ENCODE results near the gene HOXB5.
A peak's percentile ranks its signal among the peaks of the same experiment; 100 is the strongest.

HOXB5 gene

DNA sequence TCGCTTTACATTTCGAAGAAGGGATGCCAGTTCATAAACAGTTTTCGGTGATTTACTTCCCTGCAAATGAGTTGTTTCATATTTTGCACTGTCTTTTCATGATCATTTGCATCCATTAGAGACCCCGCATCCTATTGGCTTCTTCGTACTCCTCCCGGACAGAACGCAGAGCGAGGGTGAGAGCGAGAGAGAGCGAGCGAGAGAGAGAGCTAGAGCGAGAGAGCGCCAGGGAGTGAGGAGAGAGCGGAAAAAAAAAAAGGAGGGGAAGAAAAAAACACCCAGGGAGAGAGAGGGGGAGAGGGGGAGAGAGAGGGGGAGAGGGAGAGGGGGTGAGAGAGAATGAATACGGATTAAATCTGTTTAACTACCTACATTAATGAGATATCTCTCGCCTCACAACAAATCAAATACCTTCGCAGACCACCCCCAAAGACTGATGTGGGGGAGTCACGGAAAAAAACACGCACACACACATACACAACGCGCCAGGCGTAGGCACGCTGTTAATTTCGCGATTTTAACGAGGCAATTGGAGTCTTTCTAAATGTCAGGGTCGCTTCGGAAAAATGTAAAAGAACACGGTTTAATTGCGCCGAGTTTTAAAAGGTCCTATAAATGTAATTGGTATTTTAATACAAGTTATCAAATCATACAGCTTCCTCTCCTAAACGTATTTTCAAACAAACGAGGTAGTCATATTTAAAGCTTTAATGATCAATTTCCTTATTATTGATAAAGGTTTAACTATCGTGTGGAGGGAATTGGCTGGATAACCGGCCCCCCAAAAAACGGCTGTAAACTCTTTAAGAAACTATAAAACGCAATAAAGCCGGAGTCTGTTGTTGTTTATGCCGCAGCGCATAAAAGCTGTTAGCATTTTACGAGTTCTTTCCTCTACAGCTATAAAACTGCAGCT is 21.7 kb upstream of the HOXB5 start, which contains the start of gene HOXB8:
TSS of gene HOXB8 (minus strand) at position 246 of the 916 bp plus-strand sequence. CDS start 588 bp downstream, outside the sequence.
- DNase-seq = no peak

- no peak for DNase-seq
Observed at GRCh38 chr17:48613862-48614694, 20.5 kb upstream of the HOXB5 start.

DNA sequence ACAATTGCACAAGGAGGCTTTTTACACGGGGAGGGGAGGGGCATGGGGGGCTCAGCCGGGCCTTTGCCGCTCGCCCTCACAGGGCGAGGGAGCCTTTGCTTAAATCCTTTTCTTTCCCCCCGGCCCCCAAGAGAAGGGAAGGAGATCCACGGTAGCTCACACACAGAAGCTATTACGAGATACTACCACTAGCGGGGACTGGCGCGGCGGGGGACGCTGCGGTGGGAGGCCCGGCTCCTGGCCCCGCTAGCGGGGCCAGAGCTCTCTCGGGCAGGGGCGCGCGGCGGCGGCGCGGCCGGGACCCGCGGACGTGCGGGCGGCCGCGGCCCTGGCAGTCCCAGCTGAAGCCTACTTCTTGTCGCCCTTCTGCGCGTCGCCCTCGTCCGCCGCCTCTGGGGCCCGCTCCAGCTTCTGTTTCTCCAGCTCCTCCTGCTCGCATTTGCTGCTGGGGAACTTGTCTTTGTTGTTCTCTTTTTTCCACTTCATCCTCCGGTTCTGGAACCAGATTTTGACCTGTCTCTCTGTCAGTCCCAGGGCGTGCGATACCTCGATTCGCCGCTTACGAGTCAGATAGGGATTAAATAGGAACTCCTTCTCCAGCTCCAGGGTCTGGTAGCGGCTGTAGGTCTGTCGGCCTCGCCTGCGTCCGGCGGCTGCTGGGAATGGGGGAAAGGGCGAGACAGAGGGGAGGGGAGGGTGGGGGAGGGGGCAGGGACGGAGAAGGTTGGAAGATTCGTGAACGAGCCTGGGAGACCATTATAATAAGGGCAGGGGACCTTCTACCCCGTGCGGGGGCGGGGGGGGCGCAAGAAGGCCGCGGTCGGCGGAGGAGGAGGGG is 19.5 kb upstream of the HOXB5 start:
- no peak for DNase-seq

- no peak for DNase-seq
Observed at GRCh38 chr17:48612456-48612853, 18.9 kb upstream of the HOXB5 start.

- no peak for DNase-seq
Observed at GRCh38 chr17:48611681-48612455, 18.3 kb upstream of the HOXB5 start.

DNA sequence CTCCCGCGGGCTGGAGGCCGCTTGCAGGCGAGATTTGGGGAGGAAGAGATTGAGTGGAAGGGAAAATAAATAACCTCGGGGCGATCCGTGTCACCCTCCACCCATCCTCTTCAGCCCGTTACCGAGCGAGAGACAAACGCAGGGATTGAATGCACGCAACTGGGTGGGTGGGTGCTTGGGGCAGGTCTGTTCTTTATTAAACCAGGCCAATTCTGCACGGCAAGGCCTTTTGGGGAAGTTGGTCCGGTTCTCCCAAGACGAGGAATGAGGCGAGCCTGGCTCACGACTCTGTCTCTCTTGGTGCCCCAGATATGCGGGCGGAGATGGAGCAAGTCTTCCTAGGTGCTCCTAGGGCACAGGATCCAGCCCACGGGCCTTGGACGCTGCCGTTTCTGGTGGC is 17.6 kb upstream of the HOXB5 start:
- no peak for DNase-seq

- peak; percentile 58 for DNase-seq
Observed at GRCh38 chr17:48610282-48611211, 17.0 kb upstream of the HOXB5 start, which contains the start of gene HOXB7. Gene HOXB7 (minus strand): TSS chr17:48611017. CDS start chr17:48610918, 99 bp downstream.

DNA sequence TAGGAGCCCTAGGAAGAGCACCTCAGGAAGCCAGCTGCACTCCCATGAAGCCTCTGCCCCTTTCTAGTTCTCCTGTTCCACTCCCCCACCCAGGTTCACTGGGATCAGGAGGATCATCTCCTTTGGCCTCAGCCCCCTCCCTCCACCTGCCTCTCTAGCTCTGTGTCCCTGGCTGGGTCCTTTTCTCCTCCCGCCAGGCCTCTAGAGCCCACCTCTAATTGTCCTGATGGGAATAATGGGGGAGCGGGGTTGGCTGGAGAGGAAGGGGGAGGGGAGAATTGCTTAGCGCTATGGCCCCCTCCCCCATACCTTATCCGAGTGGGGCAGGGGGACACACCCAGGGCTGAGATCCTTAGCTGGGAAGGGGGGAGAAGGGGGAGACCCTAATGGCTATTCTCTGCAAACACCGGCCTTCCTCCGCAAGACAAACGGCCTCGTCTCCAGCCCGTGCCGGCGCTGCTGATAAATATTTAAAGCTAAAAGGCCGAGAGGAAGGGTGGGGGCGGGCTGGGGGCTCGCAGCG is 16.2 kb upstream of the HOXB5 start:
- no peak for DNase-seq

GRCh38 chr17:48609033-48609432 is 15.5 kb upstream of the HOXB5 start:
- DNase-seq = no peak

DNA sequence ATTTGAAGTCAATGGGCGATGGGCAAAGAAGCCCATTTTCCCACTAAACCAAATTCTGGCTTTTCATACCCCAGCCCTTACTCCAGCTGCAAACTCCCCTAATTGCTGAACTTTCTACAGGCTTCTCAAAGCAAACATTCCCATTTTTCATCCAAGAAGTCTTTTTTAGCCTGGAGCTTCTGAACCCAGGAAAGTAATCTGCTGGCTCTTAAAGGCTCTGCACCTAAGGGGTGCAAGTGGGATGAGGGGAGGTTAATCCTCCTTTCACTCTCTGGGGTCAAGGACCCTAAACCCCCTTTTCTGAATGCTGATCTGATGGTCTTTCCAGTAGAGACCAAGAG is 14.9 kb upstream of the HOXB5 start:
- DNase-seq = no peak

DNA sequence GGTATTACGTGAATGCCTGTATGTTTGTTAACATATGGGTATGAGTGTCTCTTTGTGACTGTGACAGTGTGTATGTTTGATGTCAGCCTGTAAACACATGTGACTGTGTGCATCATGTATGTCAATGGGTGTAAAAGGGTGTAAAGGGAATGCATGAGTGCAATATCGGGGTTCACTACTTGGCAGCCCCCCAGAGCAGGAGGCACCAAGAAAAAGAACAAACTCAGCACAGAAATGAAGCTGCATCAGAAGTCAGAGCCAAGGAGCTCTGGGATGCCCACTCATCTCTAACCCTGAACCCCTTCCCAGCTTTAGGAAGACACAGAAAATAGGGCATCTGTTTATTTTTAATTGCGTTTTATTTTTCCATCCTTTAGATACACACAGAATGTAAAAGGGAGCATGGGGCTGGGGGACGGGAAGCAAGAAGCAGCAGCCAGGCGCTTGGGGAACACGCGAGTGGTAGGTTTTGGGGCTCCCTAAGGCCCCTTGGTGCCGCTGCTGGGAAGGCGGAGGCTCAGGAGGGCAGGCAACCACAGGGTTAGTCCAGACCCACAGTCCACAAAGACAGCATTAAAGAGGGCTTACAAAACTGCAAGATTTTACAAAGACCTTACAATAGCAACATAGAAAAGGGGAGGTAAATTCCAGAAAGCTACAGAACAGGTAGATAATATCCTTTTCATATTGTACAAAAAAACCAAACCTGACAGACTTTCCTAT is 13.5 kb upstream of the HOXB5 start:
- DNase-seq = no peak

DNA sequence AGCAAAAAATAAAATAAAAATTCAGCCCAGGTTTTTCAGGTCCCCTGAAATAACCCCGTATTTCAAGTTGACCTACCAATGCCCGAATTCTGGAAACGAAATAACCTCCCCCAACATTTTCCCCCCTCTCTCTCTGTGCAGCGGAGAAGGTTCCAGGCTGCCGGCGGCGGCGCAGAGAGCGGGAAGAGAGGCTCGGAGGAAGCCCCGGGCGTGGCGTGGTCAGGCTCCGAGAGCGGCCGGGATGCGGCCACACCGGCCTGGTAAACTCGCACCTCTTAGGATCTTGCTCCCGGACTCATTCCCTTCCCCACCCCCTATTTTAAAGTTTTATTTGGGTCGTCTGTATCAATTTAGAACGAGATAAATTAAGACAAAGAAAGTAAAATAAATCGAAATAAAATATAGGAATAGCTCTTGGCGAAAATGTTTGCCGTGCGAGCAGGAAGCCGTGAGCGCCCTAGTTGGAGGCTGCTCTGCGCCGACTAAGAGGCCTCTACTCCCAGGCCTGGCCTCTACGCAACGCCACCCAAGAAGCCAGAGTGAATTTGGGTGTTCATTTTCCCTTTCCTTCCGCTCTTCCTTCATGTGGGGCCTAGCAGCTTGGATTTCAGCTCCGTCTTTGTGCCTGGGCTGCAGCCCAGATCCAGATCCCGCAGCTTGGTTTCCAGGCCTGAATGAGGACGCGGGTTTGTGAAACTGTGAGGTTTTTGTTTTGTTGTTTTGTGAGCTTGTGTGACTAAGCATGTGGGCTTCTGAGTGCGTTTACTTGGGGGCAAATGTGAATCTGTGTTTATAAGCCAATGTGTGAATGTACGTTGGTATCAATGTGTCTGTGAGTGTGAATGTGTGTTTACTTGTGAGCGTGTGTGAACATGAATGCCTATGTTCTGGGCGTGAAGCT is 12.7 kb upstream of the HOXB5 start:
- DNase-seq = no peak

DNA sequence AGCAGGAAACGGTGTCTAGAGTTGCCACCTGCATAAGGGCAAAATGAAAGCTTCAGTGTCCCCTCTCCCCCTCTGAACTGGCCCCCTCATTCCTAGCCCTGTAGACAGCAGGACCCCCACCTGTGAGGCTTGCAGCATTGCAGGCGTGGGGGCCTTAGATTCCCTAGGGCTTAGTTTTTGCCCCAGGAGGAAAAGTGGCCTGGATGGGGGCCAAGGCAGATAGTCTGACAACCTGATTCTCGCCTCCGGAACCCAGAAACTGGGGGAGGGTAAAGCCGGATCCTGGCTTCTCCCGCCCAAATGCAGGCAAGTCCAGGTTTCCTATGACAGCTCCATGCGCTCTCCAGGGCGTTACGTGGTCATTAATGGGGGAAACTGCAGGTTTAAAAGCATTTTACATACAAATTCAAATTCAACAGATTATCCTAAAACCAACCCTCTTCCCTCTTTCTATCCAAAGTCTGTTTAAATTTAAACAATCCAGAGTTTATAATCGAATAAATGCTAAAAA is 11.9 kb upstream of the HOXB5 start:
- no peak for DNase-seq

- DNase-seq = no peak
Observed at GRCh38 chr17:48604770-48605329, 11.3 kb upstream of the HOXB5 start, which contains the start of gene HOXB6. Gene HOXB6 (minus strand): TSS chr17:48604986. CDS start chr17:48598150, 6,836 bp downstream.

DNA sequence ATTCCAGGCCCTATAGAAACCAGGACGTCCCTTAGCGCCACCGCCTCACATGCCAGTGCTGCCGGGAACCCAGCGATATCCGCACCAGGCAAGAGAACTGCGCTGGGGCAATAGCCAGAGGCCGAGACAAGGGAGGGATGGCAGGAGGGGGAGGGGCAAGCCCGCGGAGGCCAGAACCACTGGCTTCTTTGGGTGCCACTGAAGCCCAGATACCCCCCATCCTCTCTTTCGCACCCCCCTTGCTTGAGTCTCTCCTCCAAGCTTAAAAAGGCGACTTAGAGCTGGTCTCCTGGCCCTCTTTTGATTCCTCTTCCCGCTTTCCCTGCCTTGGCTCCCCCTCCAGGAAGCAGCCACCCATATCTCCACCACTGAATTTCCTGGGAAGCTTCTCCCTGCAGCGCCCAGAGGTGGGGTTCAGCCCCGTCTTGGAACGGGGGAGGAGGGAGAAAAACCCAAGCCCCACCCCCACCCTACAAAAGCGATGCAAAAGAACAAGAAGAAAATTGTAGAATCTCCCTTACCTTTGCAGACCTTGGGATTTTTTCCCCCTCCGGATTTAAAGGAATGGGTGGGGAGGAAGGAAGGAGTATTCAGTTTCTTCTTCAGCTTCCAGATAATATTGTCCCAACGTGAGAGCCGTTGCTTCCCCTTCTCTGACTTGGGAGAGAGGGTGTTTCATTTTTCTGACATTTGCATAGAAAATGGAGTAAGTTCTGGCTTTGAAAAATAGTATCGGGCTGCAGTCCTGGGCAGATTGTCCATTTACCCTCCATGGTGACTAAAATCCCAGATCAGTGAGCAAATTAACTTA is 10.6 kb upstream of the HOXB5 start:
- no peak for DNase-seq

DNA sequence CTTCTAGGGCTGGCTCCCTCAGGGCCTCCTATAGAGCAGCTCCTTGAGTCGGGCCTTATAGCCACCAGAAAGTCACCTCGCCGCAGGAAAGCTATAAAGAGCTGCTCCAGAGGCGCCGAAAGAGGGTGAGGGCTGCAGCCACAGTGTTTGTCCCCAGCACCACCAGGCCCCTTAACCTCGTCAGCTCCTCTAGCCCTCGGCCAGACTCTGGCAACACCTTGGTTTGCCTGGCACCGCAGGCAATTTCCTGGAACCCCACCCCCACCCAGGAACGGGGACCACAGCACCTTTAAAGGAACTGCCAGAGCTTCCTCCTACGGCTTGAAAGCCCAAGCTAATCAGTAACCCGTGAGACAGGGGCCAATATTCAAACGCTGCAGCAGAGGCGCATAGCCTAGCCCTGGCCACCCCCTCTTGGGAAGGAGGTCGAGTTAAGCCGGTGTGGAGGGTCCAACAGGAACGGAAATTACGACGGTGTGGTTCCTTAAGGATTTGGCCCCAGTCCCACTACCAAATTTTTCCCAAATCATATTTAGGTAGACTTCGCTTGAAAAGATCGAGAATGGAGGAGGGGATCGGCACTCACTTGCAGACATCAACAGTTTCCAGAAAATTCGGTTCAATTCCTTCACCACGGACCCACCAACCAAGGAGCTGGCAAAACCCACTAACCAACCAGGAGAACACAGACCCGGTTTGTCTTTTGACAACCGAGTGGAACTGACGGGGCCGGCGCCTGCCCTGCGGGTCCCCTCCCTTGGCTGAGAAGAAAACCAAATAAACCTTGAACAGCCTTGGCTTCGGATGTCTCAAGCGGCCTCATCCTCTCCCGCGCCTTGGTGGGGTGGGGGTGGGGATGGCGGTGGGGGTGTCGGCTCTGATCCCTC is 8.2 kb upstream of the HOXB5 start:
- no peak for DNase-seq

All from activated gamma-delta T cell treated with Interleukin-2 at 50 U/mL for 16 hours (primary cell).